NB4 (cell line): Measurements from ENCODE around the gene ELAVL1.
"Not testable (repeated sequence)": the region's sequence is repeated elsewhere in the genome, so short reads cannot be mapped to it uniquely, and the experiment has no call there.

Experiments used
- DNase-seq: peaks from one replicate; pipeline ENCODE4 v3.0.0; 2010; ENCODE audit warnings: low read depth
- H3K4me3 ChIP-seq: one replicate; pipeline ENCODE4 v1.5.1; 2011; ENCODE audit warnings: mild to moderate bottlenecking, low read depth, low read length, moderate library complexity
- CTCF ChIP-seq: IDR thresholded peaks from one replicate; pipeline ENCODE4 v1.5.1; 2012; ENCODE audit warnings: low read depth, low read length
- MAX ChIP-seq: IDR thresholded peaks from 2 replicates; pipeline ENCODE4 v1.6.1; 2011; ENCODE audit warnings: low read depth, low read length
- MYC ChIP-seq: IDR thresholded peaks from 2 replicates; pipeline ENCODE4 v1.6.1; 2011; ENCODE audit warnings: low read depth, low read length
- POLR2A ChIP-seq: IDR thresholded peaks from 2 replicates; pipeline ENCODE4 v1.6.1; 2011; ENCODE audit warnings: mild to moderate bottlenecking; ENCODE audit not compliant: insufficient read length; ENCODE audit errors: extremely low read depth

Gene ELAVL1

GRCh38 chr19:7961920-7962626, 43.4 kb downstream of the ELAVL1 start:
- DNase-seq: peak; percentile 27
- no peak overlapping the region for H3K4me3 ChIP-seq
- TF ChIP-seq CTCF (no peak), MAX (no peak), POLR2A (no peak), MYC (no peak)

- not testable (repeated sequence) for DNase-seq, H3K4me3 ChIP-seq
Observed at GRCh38 chr19:7961082-7961481, 44.4 kb downstream of the ELAVL1 start.

GRCh38 chr19:7959211-7959610, 46.2 kb downstream of the ELAVL1 start:
- DNase-seq: no peak
- TF ChIP-seq MAX: no peak
- TF ChIP-seq CTCF: no peak
- no peak for TF ChIP-seq MYC
- TF ChIP-seq POLR2A: no peak
- no peak overlapping the region for H3K4me3 ChIP-seq

- TF ChIP-seq POLR2A (no peak), MAX (no peak)
- H3K4me3 ChIP-seq: no peak overlapping the region
- DNase-seq: no peak
Observed at GRCh38 chr19:7955696-7956095, 49.7 kb downstream of the ELAVL1 start.

GRCh38 chr19:7953576-7953975, 51.9 kb downstream of the ELAVL1 start:
- no peak overlapping the region for H3K4me3 ChIP-seq

GRCh38 chr19:7953060-7953459, 52.4 kb downstream of the ELAVL1 start:
- no peak overlapping the region for H3K4me3 ChIP-seq
- no peak for TF ChIP-seq MAX
- TF ChIP-seq CTCF: no peak
- no peak for TF ChIP-seq MYC
- TF ChIP-seq POLR2A: no peak
- peak; percentile 44 for DNase-seq

More at GRCh38 chr19:7953576-7953975, 51.9 kb downstream of the ELAVL1 start:
- DNase-seq: peak; percentile 25
- no peak for TF ChIP-seq MAX
- no peak for TF ChIP-seq CTCF
- TF ChIP-seq MYC: no peak
- no peak for TF ChIP-seq POLR2A

- TF ChIP-seq CTCF (no peak), MAX (no peak)
- no peak overlapping the region for H3K4me3 ChIP-seq
- DNase-seq: no peak
Observed at GRCh38 chr19:7947939-7948338, 57.5 kb downstream of the ELAVL1 start.
